Measurements from ENCODE around the gene BBOF1. TPM values are rescaled to one million over a fixed set of nuclear protein-coding genes. Genes with fewer than 3 reads are reported as not detected.

The BBOF1 gene
- total and polyA plus RNA-seq, 9 of the 15 experiments (the other 6 are each of a cell fraction or from before 2014, with no cell fraction given): 1.3 to 4.9 (median 4.2) TPM

- intact Hi-C loops (cut with micrococcal nuclease) (no loop called here), in situ Hi-C loops (cut with MboI) (no loop called here)
- FAIRE-seq: no peak
- no peak overlapping the region for H3K4me2 ChIP-seq (ENCODE audit: insufficient read depth, low read length)
- ChIA-PET CTCF (ENCODE audit: low intra/inter-chr PET ratio) (no interaction called here), POLR2A (interaction anchor here (1.5 kb wide), 1 partner anchor 16 kb away, joined by 5 read pairs; no protein-coding TSS in a partner anchor)
- no TSS peak for BruUV-seq (replicated peaks)
- H3K9me1 ChIP-seq (ENCODE audit: control insufficient read depth, insufficient read depth, low read length): no peaks in the 10 kb centered on the region
- H4K20me1 ChIP-seq (replicated peaks; ENCODE audit: control insufficient read depth, insufficient read depth, low read length): no peaks in the 10 kb centered on the region
- 0 out of 2 replicates have a peak, but pooled peaks have one; percentile 8 for TF ChIP-seq TCF3 (CRISPR knock-in tag; IDR thresholded peaks at IDR 0.05)
- TF ChIP-seq RAD21 (CRISPR knock-in tag; conservative IDR thresholded peaks at IDR 0.05 in 1 of 2, IDR thresholded peaks at IDR 0.05 in 1 of 2): no peak
- WGBS (ENCODE audit: insufficient coverage, low coverage, missing lambda C conversion rate): 10% methylated on average over 3 of the region's 3 CpGs
- no peaks in the 10 kb centered on the region for H3K9me3 ChIP-seq (replicated peaks; ENCODE audit: control insufficient read depth, insufficient read depth, low read depth, low read length)
- ATAC-seq: no peak
- H3K27ac ChIP-seq (ENCODE audit: extremely low read depth, low read depth, low read length): no peak overlapping the region
- no peak overlapping the region for H3K9ac ChIP-seq (ENCODE audit: insufficient read depth in 1 of 2, low read depth in 2 of 2, low read length in 2 of 2)
- no peak for DNase-seq (ENCODE audit: extremely low read depth in 1 of 4, low spot score in 3 of 4)
- no peaks in the 10 kb centered on the region for H3K27me3 ChIP-seq (ENCODE audit: control insufficient read depth in 2 of 2, insufficient read depth in 2 of 2, low read length in 2 of 2)
- no peaks in the 10 kb centered on the region for H3K36me3 ChIP-seq (ENCODE audit: control insufficient read depth, insufficient read depth, low read length)
- H2AFZ ChIP-seq (ENCODE audit: low read depth, low read length): no peak overlapping the region
- H3K79me2 ChIP-seq (ENCODE audit: control insufficient read depth, insufficient read depth, low read length): no peaks in the 10 kb centered on the region
- H3K4me1 ChIP-seq (replicated peaks in 1 of 2; ENCODE audit: control insufficient read depth in 2 of 2, insufficient read depth in 2 of 2, low read length in 2 of 2): peaks cover 0 to 7% of the 10 kb centered on the region in 2 experiments; a peak in 2 of 5 replicates
- H3K4me3 ChIP-seq: no peak overlapping the region
Observed at GRCh38 chr14:74065746-74066575, 46.8 kb downstream of the BBOF1 start.

- no TSS peak for BruUV-seq (replicated peaks)
- ChIA-PET CTCF (ENCODE audit: low intra/inter-chr PET ratio) (no interaction called here), POLR2A (no interaction called here)
- peaks cover 0 to 10% of the 10 kb centered on the region in 2 experiments; a peak in 3 of 5 replicates for H3K4me1 ChIP-seq (replicated peaks in 1 of 2; ENCODE audit: control insufficient read depth in 2 of 2, insufficient read depth in 2 of 2, low read length in 2 of 2)
- peak; percentile 39; the same call in 1 of the 3 replicates for ATAC-seq
- H2AFZ ChIP-seq (ENCODE audit: low read depth, low read length): 0 out of 2 replicates have a peak overlapping the region, but pooled peaks have one; percentile 1
- no peaks in the 10 kb centered on the region for H3K9me1 ChIP-seq (ENCODE audit: control insufficient read depth, insufficient read depth, low read length)
- WGBS (ENCODE audit: insufficient coverage, low coverage, missing lambda C conversion rate): 38% methylated on average over 1 of the region's 1 CpG
- no peaks in the 10 kb centered on the region for H3K36me3 ChIP-seq (ENCODE audit: control insufficient read depth, insufficient read depth, low read length)
- no peak for FAIRE-seq
- H3K4me2 ChIP-seq (ENCODE audit: insufficient read depth, low read length): no peak overlapping the region
- no peak overlapping the region for H3K4me3 ChIP-seq
- in situ Hi-C loops (cut with MboI): no loop called here
- no peak overlapping the region for H3K9ac ChIP-seq (ENCODE audit: insufficient read depth in 1 of 2, low read depth in 2 of 2, low read length in 2 of 2)
- no peak for DNase-seq (ENCODE audit: extremely low read depth in 1 of 4, low spot score in 3 of 4)
- H3K79me2 ChIP-seq (ENCODE audit: control insufficient read depth, insufficient read depth, low read length): no peaks in the 10 kb centered on the region
- no peaks in the 10 kb centered on the region for H3K9me3 ChIP-seq (replicated peaks; ENCODE audit: control insufficient read depth, insufficient read depth, low read depth, low read length)
- intact Hi-C loops (cut with micrococcal nuclease): no loop called here
- no peak overlapping the region for H3K27ac ChIP-seq (ENCODE audit: extremely low read depth, low read depth, low read length)
- H3K27me3 ChIP-seq (ENCODE audit: control insufficient read depth in 2 of 2, insufficient read depth in 2 of 2, low read length in 2 of 2): no peaks in the 10 kb centered on the region
- H4K20me1 ChIP-seq (replicated peaks; ENCODE audit: control insufficient read depth, insufficient read depth, low read length): no peaks in the 10 kb centered on the region
- TF ChIP-seq ZNF518B (CRISPR knock-in tag; IDR thresholded peaks at IDR 0.05): no peak
- no peak for TF ChIP-seq GATA2 (CRISPR knock-in tag; IDR thresholded peaks at IDR 0.05)
- TF ChIP-seq RNF219 (CRISPR knock-in tag; IDR thresholded peaks at IDR 0.05): no peak
- TF ChIP-seq ATF7 (IDR thresholded peaks at IDR 0.05): no peak
- no peak for TF ChIP-seq ZSCAN29 (IDR thresholded peaks at IDR 0.05)
Observed at GRCh38 chr14:74077401-74077800, 58.3 kb downstream of the BBOF1 start.

All from K562 (cell line).